IPS-18c (cell line): ENCODE results near the gene CD79A.
"Not testable (repeated sequence)": the region's sequence is repeated elsewhere in the genome, so short reads cannot be mapped to it uniquely, and the experiment has no call there.

Experiments used
- H3K4me3 ChIP-seq: 2 replicates; pipeline ENCODE4 v1.7.0; 2013; ENCODE audit warnings: low read depth, mild to moderate bottlenecking, low read length, moderate library complexity; ENCODE audit not compliant: insufficient read depth
- H3K9me3 ChIP-seq: one replicate; pipeline ENCODE4 v1.6.1; 2013; ENCODE audit warnings: mild to moderate bottlenecking, low read length, moderate library complexity; ENCODE audit not compliant: control insufficient read depth, insufficient read depth

Gene CD79A

DNA sequence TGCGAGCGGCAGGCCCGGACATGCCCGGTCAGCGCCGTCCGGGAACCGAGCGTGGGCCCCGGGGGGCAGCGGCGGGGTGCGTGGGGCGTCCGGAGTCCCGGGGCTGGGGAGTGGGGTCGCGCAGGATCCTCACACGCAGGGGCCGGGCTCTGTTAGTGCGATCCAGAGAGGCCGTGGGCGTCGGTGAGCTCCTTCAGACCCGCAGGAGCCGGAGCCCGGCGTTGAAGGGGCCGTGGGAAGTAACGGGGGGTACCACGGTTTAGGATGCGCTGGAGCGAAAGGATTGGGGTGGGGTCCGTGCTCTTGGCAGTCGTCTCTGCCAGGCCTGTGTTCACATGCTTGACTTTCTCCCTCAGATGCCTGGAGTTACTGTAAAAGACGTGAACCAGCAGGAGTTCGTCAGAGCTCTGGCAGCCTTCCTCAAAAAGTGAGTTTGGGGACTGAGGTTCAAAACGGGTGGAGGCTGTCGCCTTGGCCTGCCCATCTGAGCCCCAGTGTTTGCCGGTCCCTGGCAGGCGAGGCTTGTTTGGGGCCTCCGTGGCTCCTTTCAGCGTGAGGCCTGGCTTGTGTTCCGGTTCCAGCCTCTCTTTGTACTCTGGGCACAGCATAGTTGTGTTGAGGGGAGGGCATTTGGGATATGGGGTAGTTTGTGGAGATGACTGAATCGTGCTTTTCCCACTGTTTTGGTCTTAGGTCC, 16.5 kb upstream of the CD79A start:
- H3K9me3 ChIP-seq, result peaks cover 3% of the 10 kb centered on the region

DNA sequence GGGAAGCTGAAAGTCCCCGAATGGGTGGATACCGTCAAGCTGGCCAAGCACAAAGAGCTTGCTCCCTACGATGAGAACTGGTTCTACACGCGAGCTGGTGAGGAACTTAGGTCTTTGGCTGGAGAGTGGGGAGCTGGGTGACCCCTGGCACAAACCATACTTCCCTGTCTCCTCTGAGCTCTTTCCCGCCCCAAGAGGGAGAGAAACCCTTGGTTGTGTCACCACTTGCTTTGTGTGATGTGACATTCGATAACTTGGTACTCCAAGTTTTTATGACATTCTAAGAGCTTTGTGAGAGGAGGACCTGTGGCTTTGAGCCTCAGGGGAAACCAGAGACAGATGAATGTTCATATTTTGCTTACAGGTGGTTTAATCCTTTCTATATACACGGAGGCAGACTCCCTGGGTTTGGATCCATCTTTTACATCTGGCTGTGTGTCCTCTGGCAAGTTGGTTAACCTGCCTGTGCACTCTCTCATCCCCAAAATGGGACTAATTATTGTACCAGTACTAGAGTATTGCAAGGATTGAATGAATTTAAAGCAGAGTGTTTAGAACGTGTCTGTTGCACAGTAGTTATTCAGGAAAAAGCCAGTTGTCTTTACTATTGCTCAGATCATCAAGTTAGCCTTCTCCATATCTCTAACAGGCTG, 15.8 kb upstream of the CD79A start:
- H3K4me3 ChIP-seq, result peak overlapping the region; percentile 96
- H3K9me3 ChIP-seq, result peaks cover 3% of the 10 kb centered on the region

More for the DNA sequence above, 16.5 kb upstream of the CD79A start:
- peak overlapping the region; percentile 96 for H3K4me3 ChIP-seq

DNA sequence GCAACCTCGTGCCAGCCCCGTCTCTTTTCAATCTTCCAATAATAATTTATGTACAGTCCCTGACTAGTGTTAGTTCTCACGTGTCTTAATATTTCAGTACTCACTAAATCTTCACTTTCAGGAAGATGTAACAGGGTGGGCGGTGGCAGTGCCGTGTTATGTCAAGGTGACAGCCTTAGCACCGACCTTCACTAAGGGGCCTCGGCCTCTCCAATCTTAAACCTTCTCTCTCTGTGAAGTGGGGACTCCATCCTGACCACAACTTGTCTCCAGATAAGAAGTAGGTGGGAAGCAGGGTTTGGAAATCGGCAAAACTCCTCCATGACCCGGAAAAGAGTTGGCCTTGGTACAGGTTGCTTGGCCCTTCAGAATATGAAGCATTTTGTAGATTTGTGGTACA, 15.2 kb upstream of the CD79A start:
- H3K4me3 ChIP-seq, result peak overlapping the region; percentile 96; the same call in 1 of the 2 replicates
- peaks cover 3% of the 10 kb centered on the region for H3K9me3 ChIP-seq

DNA sequence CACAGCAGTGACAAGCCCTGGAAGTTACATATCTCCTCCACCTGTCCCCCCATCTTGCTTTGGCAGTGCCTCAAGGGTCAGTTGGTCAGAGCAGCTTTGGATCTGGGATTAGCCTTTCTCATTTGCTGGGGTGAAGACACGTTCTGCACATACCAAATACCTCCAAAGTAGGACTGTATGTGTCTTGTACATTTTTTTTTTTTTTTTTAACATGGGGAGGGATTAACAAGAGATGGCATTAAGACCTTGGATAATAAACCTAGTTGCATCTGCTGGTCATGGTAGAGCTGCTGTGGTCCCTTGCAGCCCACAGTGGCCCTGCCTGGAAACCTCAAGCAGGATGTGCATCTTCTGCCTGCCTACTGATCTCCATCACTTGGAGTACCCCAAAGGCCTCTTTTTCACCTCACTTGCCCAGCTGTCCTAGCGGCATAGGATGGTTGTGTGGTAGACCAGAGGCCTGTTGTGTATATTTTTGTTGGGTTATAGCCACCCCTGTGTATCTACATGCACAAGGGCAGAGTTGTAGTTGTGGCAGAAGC, 14.6 kb upstream of the CD79A start:
- H3K9me3 ChIP-seq, result peaks cover 3% of the 10 kb centered on the region
- 0 out of 2 replicates have a peak overlapping the region, but pooled peaks have one; percentile 96 for H3K4me3 ChIP-seq

DNA sequence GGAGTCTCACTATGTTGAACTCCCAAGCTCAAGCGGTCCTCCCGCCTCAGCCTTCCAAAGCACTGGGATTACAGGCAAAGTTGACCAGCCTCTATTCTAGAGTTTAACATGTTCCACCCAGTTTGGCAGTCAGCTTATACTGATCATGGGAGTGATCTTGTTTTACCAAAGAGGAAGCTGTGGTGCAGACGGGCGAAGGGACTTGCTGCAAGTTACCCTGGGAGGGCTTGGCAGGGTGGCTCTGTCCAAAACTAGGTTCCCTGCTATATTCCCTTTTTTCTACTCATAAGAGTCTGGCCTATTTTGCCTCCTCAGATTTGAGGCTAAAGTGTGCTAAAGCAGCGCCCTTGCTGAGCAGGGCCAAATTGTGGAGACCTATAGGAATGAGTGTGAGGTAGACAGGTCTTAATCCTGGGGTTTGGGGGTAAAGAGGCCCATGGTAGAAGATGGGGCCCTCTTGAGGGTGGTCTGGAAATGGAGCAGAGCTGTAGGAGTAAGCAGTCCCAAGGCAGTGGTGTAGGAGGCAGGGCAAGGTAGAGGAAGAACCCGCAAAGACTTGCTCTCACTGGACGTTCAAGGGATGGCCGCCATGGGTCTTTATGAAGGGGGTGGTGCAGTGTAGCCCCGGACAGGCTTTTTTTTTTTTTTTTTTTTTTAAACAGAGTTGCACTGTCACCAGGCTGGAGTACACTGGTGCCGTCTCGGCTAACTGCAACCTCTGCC, 13.7 kb upstream of the CD79A start:
- no peak overlapping the region for H3K4me3 ChIP-seq
- peaks cover 3% of the 10 kb centered on the region for H3K9me3 ChIP-seq

DNA sequence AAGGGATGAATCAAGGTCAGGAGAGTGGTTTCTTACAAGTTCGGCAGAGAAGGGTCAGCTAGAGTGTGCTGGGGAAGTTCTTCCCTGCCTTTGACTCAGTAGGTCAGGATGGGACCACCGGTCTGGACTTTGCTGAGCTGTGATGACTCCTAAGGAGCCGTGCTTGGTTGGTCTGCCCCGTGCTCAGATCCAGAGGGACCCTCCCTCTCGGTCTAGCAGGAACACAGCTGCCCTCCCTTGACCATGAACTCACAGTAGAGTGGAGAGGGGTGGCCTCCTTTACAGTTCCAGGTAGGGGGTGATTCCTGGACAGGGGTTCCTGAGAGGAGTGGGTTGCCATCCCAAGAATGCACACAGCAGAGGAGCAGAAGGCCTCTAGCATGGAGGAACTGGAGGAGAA, 12.7 kb upstream of the CD79A start:
- Histone ChIP-seq H3K9me3 (peaks cover 3% of the 10 kb centered on the region), H3K4me3 (peak overlapping the region; percentile 9)

DNA sequence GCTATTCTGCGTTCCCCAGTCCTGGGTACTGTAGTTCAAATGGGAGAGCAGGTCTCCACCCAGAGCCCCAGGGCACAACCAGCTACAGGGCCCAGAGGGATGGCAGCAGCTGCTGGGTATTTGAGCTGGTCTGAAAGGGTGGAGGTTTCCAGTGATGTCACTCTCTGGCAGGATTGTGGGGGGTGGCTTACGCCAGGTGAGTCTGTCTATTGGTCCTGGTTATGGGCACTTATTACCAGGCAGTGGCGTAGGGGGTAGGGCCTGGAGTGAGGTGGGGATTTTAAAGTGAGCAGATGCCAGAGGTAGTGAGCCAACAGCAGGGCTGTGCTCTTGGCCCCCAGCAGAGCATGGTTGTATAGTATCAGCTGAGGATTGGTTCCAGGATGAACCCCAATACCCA, 10.8 kb upstream of the CD79A start:
- Histone ChIP-seq H3K4me3 (no peak overlapping the region), H3K9me3 (peaks cover 3% of the 10 kb centered on the region)

DNA sequence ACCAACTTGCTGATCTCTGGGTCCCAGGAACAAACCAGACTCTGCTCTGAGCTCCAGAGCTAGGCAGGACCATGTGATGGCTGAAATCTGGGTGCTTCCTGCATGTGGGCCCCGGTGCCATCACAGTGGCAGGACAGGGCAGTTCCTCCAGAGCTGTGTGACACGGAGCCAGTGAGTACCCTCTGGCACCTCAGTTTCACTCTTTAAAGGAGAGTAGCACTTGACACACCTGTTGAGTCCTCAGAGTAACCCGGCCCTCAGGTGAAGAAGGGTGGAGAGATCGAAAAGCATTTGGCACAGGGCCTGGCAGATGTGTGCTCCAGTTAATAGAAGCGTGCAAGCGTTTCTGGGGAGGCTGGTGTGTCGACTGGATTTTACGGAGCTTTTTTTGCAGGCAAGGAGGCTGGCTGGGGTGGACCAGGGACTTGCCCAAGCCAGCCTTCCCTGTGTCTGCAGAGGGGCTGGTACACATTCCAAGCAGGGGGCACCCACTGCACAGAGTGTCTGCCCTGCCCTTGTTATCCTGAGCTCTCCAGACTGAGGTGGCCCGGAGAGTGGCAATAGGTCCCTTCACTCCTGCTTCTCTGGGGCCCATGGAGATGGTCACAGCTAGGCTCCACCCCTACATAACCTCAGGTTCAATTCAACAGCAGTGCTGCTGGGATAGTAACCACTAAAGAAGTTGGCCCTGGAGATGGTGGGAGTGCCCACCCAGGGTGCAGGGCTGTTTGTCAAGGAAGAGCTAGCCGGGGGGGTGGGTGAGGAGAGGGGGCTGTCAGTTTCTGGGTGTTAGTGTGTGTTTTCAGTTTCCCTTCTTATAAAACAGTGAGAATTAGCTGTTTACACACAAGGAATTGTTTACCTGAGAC, 8.7 kb upstream of the CD79A start:
- Histone ChIP-seq H3K9me3 (peaks cover 3% of the 10 kb centered on the region), H3K4me3 (no peak overlapping the region)

DNA sequence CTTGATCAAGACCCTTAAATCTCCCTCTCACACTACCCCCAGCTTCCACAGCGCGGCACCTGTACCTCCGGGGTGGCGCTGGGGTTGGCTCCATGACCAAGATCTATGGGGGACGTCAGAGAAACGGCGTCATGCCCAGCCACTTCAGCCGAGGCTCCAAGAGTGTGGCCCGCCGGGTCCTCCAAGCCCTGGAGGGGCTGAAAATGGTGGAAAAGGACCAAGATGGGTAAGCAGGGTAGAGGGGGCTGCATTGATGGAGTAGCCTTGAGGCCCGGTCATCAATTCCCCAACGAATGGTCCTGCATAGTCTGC, 8.1 kb upstream of the CD79A start:
- H3K9me3 ChIP-seq, result peaks cover 3% of the 10 kb centered on the region
- H3K4me3 ChIP-seq, result no peak overlapping the region

DNA sequence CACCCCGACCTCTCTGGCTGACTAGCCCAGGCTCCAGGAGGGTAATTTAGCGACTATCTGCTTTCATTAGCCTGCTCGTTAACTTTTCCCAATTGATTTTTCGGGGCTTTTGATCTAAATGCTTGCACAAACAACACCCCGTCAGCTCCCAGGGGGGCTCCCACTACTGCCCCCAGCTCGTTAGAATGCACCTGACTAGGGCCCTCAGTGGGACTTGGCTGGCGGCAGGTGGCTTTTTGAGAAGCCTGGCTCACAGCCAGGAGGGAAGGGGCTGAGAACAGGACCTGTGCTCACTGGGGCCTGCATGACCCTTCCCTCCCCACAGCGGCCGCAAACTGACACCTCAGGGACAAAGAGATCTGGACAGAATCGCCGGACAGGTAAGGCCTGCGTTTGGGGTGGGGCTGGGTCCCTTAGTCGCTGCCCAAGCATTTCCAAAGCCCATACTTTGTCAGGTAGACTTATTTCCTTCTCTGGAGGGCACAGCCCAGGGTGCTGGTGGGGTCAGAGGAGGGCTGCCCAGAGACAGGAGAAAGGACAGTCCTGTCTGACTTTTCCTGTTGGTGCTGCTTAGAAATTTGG, 7.6 kb upstream of the CD79A start:
- H3K9me3 ChIP-seq, result peaks cover 2% of the 10 kb centered on the region
- no peak overlapping the region for H3K4me3 ChIP-seq

DNA sequence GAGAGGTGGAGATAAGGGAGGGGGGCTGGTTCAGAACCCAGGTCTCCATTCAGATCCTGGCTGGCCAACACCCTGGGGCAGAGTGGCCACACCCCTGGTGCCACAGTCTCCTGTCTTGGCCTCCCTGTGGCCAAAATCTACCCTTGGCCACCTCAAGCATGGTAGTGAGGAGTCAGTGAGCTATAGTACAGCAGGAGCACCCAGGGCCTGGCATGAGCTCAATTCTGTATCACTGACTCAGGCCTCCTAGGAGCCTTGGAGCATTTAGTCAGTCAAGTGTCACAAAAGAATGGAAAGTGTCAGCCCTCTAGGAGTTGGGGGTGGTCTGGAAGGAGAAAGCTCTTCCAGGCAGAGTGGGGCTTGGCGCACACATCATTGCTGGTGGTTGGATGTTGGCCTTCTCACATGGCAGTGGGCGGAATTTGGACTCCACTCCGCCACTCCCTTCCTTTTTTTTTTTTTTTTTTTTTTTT, 6.6 kb upstream of the CD79A start:
- no peaks in the 10 kb centered on the region for H3K9me3 ChIP-seq
- H3K4me3 ChIP-seq, result no peak overlapping the region

DNA sequence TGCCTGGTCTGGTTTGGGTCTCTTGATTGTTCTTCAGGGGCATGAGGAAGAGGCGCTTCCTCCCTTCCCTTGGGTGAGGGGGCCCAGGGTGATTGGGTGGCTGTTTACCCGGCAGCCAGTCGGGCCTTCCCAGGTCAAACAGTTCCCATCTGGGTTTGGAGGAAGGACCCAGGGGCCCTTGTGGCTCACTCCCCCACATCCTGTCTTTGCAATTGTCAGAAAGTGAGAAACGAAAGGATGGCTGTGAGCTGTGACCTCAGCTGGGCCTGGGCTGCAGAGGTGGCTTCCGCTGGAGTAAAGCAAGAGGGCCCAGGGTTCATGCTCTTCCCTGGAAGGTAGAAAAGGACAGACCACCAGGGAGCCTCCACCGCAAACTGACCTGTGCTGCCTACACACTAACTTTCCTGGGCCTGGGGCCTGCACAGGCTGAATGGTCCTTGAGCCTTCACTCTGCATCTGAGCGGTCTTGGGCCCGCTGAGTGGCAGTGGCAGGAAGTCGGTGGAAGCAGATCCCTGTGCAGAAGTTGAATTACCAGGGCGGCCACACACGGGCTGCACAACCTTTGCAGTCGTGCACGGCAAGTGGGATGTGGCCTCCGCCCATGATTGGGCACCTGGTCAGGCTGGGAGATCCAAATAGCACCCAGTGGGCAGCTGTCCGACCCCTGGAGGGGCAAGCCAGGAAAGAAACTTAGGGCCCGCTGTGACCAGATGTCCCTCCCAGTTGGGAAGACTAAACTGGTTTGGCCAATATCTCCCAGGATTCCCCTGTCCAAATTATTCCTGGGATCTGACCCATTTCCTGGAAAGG, 5.3 kb upstream of the CD79A start:
- Histone ChIP-seq H3K9me3 (no peaks in the 10 kb centered on the region), H3K4me3 (no peak overlapping the region)

DNA sequence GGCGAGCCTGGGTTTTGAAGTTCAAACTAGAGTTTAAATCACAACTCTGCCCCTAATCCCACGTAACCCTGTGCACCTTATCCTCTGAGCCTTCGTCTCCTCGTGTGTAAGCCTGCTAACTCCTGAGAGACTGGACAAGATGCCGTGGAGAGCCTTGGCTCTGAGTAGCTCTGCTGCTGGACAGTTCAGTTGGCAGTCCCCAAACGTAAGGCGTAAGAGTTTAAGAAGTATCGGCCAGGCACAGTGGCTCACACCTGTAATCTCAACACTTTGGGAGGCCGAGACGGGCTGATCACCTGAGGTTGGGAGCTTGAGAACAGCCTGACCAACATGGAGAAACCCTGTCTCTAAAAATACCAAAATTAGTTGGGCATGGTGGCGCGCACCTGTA, 4.7 kb upstream of the CD79A start:
- Histone ChIP-seq H3K4me3 (no peak overlapping the region), H3K9me3 (no peaks in the 10 kb centered on the region)

DNA sequence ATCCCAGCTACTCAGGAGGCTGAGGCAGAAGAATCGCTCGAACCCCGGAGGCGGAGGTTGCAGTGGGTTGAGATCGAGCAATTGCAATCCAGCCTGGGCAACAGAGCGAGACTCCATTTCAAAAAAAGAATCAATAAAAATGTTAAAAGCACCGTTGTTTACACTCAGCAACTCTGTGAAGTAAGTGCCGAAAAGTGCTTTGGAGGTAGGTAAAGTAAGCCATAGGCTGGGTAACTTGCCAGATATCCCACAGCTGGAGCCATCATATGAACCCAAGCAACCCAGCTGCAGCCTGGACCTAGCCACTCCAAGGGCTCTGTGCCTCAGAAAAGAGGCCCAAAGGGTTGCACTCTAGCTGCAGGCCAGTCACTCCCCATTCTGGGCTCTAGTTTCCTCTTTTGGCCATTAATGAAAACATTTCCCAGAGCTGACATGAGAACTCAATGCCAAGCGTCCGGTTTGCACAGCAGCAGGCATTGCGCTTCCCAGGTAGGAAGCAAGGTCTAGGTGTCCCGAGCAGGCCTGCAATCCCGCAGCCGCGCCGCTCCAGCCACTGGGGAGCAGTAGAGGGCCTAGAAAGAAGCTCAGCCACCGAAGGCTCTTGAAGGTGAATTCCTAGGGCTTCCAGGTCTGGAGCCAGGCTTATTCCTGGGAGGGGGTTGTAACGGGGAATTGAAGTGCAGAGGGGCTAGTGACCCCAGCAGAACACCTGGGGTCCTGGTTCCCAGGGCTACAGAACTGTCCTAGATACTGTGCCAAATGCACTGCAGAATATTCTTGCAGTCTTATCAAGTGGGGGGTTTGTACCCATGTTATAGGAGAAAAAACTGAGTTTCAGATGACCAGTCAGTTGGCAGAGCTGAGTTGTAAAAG, 4.1 kb upstream of the CD79A start:
- Histone ChIP-seq H3K9me3 (no peaks in the 10 kb centered on the region), H3K4me3 (no peak overlapping the region)

DNA sequence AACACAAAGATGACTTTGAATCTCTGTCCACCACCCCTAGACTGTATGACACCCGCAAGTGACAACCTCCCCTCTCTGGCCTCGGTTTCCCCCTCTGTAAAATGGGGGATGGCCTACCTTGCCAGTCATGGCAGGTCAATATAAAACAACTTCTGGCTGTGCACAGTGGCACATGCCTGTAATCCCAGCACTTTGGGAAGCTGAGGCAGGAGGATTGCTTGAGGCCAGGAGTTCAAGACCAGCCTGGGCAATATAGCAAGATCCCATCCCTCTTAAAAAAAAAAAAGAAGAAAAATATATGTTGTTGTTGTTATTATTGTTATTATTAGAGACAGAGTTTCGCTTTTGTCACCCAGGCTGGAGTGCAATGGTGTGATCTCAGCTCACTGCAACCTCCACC, 1.1 kb upstream of the CD79A start:
- not testable (repeated sequence) for H3K4me3 ChIP-seq, H3K9me3 ChIP-seq
